Measurements from ENCODE around the gene LACRT. TPM values are rescaled to one million over a fixed set of nuclear protein-coding genes. Genes with fewer than 3 reads are reported as not detected.

The LACRT gene
- total RNA-seq, 1 donor from 2014 or later, result not detected

GRCh38 chr12:54631988-54632728 is 2.5 kb downstream of the LACRT start:
- DNase-seq (ENCODE audit: low spot score in 2 of 2, unreplicated experiment in 2 of 2), result no peak
- no peak for TF ChIP-seq CTCF (IDR thresholded peaks at IDR 0.05; ENCODE audit: unreplicated experiment)
- Mint-ChIP-seq H3K4me1 (no peaks in the 10 kb centered on the region), H3K27me3 (ENCODE audit: low read depth) (peaks cover 75% of the 10 kb centered on the region), H3K4me3 (no peak overlapping the region), H3K27ac (no peak overlapping the region), H3K9me3 (peaks cover 11% of the 10 kb centered on the region), H3K36me3 (no peaks in the 10 kb centered on the region)

- no peak overlapping the region for H3K4me3 Mint-ChIP-seq
- peaks cover 2% of the 10 kb centered on the region for H3K36me3 Mint-ChIP-seq
- no peak for TF ChIP-seq CTCF (IDR thresholded peaks at IDR 0.05; ENCODE audit: unreplicated experiment)
- H3K27ac Mint-ChIP-seq, result no peak overlapping the region
- no peaks in the 10 kb centered on the region for H3K4me1 Mint-ChIP-seq
- H3K9me3 Mint-ChIP-seq, result peaks cover 17% of the 10 kb centered on the region
- H3K27me3 Mint-ChIP-seq (ENCODE audit: low read depth), result peaks cover 70% of the 10 kb centered on the region
- DNase-seq (ENCODE audit: low spot score in 2 of 2, unreplicated experiment in 2 of 2), result no peak
These were observed 3.1 kb downstream of the LACRT start for GRCh38 chr12:54631551-54631950.

GRCh38 chr12:54629925-54630324 is 4.8 kb downstream of the LACRT start:
- Mint-ChIP-seq H3K27ac (no peak overlapping the region), H3K36me3 (peaks cover 2% of the 10 kb centered on the region), H3K4me1 (peaks cover 4% of the 10 kb centered on the region), H3K4me3 (no peak overlapping the region), H3K9me3 (peaks cover 19% of the 10 kb centered on the region), H3K27me3 (ENCODE audit: low read depth) (peaks cover 59% of the 10 kb centered on the region)
- DNase-seq (ENCODE audit: low spot score in 2 of 2, unreplicated experiment in 2 of 2), result no peak
- no peak for TF ChIP-seq CTCF (IDR thresholded peaks at IDR 0.05; ENCODE audit: unreplicated experiment)

- Mint-ChIP-seq H3K27ac (no peak overlapping the region), H3K4me1 (peaks cover 16% of the 10 kb centered on the region), H3K36me3 (peaks cover 2% of the 10 kb centered on the region), H3K4me3 (no peak overlapping the region), H3K9me3 (peaks cover 19% of the 10 kb centered on the region), H3K27me3 (ENCODE audit: low read depth) (peaks cover 46% of the 10 kb centered on the region)
- TF ChIP-seq CTCF (IDR thresholded peaks at IDR 0.05; ENCODE audit: unreplicated experiment), result no peak
- DNase-seq (ENCODE audit: low spot score in 2 of 2, unreplicated experiment in 2 of 2), result no peak
These were observed 6.4 kb downstream of the LACRT start for GRCh38 chr12:54628186-54628846.

- DNase-seq (ENCODE audit: low spot score in 2 of 2, unreplicated experiment in 2 of 2), result no peak
- H3K36me3 Mint-ChIP-seq, result peaks cover 2% of the 10 kb centered on the region
- no peak for TF ChIP-seq CTCF (IDR thresholded peaks at IDR 0.05; ENCODE audit: unreplicated experiment)
- no peak overlapping the region for H3K4me3 Mint-ChIP-seq
- H3K27me3 Mint-ChIP-seq (ENCODE audit: low read depth), result peaks cover 43% of the 10 kb centered on the region
- no peak overlapping the region for H3K27ac Mint-ChIP-seq
- peaks cover 19% of the 10 kb centered on the region for H3K9me3 Mint-ChIP-seq
- H3K4me1 Mint-ChIP-seq, result peaks cover 20% of the 10 kb centered on the region
These were observed 7.4 kb downstream of the LACRT start for GRCh38 chr12:54627304-54627703.
